Spleen (tissue), 11 donors: ENCODE measurements around the gene CA9. TPM values are rescaled to one million over a fixed set of nuclear protein-coding genes. Genes with fewer than 3 reads are reported as not detected.

Experiments used
- DNase-seq: peaks from one replicate; pipeline ENCODE4 v3.0.0-alpha.2; 2020
- H3K27ac ChIP-seq, 8 donors: fragments of 200-600 bp; sonication (generic) in 7 of 8; 1 replicate in 4 of 8; 2 replicates in 4 of 8; pipeline versions ENCODE4 v1.5.0 to v1.8.0; 2016 to 2021; ENCODE audit warnings: inconsistent platforms in 4 of 8, mild to moderate bottlenecking in 4 of 8, moderate library complexity in 1 of 8
- H3K27me3 ChIP-seq, 7 donors: fragments of 200-600 bp; sonication (generic) in 6 of 7; replicated peaks in 1 of 7; 1 replicate in 4 of 7; 2 replicates in 3 of 7; pipeline versions ENCODE4 v1.5.0 to v1.8.0; 2016 to 2021; ENCODE audit warnings: inconsistent platforms in 3 of 7, mild to moderate bottlenecking in 1 of 7
- H3K36me3 ChIP-seq, 6 donors: fragments of 200-600 bp; sonication (generic) in 5 of 6; 1 replicate in 4 of 6; 2 replicates in 2 of 6; pipeline versions ENCODE4 v1.5.0 to v1.8.0; 2016 to 2021; ENCODE audit warnings: inconsistent platforms in 2 of 6
- H3K4me1 ChIP-seq, 6 donors: fragments of 200-600 bp; sonication (generic) in 5 of 6; 1 replicate in 3 of 6; 2 replicates in 3 of 6; pipeline versions ENCODE4 v1.5.0 to v1.8.0; 2016 to 2021; ENCODE audit warnings: inconsistent platforms in 3 of 6
- H3K4me3 ChIP-seq, 8 donors: fragments of 200-600 bp; sonication (generic) in 7 of 8; 1 replicate in 4 of 8; 2 replicates in 4 of 8; pipeline versions ENCODE4 v1.5.0 to v1.8.0; 2016 to 2021; ENCODE audit warnings: inconsistent platforms in 4 of 8, mild to moderate bottlenecking in 4 of 8, moderate library complexity in 2 of 8
- H3K9me3 ChIP-seq, 8 donors: fragments of 200-600 bp; sonication (generic) in 7 of 8; 1 replicate in 4 of 8; 2 replicates in 4 of 8; pipeline versions ENCODE4 v1.5.0 to v1.8.0; 2016 to 2021; ENCODE audit warnings: inconsistent platforms in 4 of 8
- CTCF ChIP-seq, 11 experiments: fragments of 200-600 bp in 7 of 11; fragments of 450-650 bp in 4 of 11; sonication (generic) in 4 of 11; IDR thresholded peaks in 8 of 11; conservative IDR thresholded peaks in 3 of 11; 1 replicate in 7 of 11; 2 replicates in 4 of 11; pipeline versions ENCODE4 v1.4.0 to v1.8.0; 2016 to 2021; ENCODE audit warnings: antibody characterized with exemption in 11 of 11, inconsistent platforms in 4 of 11, mild to moderate bottlenecking in 1 of 11
- POLR2A ChIP-seq, 3 donors: fragments of 450-650 bp; IDR thresholded peaks; one replicate each; pipeline ENCODE4 v1.5.1; 2017; ENCODE audit warnings: antibody characterized with exemption in 3 of 3, mild to moderate bottlenecking in 1 of 3
- POLR2AphosphoS5 ChIP-seq, 3 donors: sonication (generic); formaldehyde crosslinking; IDR thresholded peaks; one replicate each; pipeline ENCODE4 v1.5.1; 2017; ENCODE audit warnings: antibody characterized with exemption in 3 of 3
- WGBS, 5 donors: extraction: QIAGEN DNeasy Blood & Tissue Kit in 3 of 5; methylation state at CpG; one replicate each; pipeline versions ENCODE4 v1.1.5 to v1.1.7; 2013 to 2018; 5-methylcytosine and 5-hydroxymethylcytosine counted together
- intact Hi-C: fragments of 100-400 bp; cut with DNase I; formaldehyde crosslinking; loops from one replicate; pipeline ENCODE4 v1.15.0; 2023; ENCODE audit warnings: low total_unique reads
- polyA plus RNA-seq, 3 donors: library from polyadenylated mRNA; stranded (reverse); fragments of 200-250 nt; gene quantifications; one replicate each; pipeline ENCODE4 v1.2.1, GENCODE V29; 2013
- total RNA-seq, 7 donors: library from RNA; depleted of rRNA in 3 of 7; stranded (reverse); fragments of >200 nt in 3 of 7; fragmentation: NEBNext Ultra II Directional in 4 of 7; extraction: Animal tissue kit (Norgen Biotek cat#: 25700) in 4 of 7; gene quantifications; one replicate each; pipeline versions ENCODE4 v1.1.0 to v1.2.1, GENCODE V29; 2016 to 2021
- donor health status: healthy with polysubstance abuse.
- donor health status: DM: no; HTN: no; CAD: no; lungs with moderate emphysema.
- donor health status: DM: no; HTN: no; CAD: no.
- donor health status: Bipolar disorder and iron deficiency.
- donor health status: healthy.
- donor health status: DM: no; HTN: no; CAD: no.
- donor health status: DM: yes; HTN: yes; CAD: no.

Gene CA9
- total and polyA plus RNA-seq, 10 donors = 0.26 to 0.30 TPM; not detected in 8

- DNase-seq = peak; percentile 87
- Histone ChIP-seq H3K9me3 (no peaks in the 10 kb centered on the region), H3K27me3 (no peaks in the 10 kb centered on the region), H3K36me3 (peaks cover 0 to 64% (median 45%) of the 10 kb centered on the region in 6 donors), H3K4me3 (peak overlapping the region in 4 of 8 donors; percentile 70 to 90 (median 77)), H3K4me1 (peaks cover 51 to 71% (median 63%) of the 10 kb centered on the region in 6 donors), H3K27ac (peak overlapping the region; percentile 49 to 100 (median 98))
- TF ChIP-seq CTCF (IDR thresholded peaks at IDR 0.05 in 8 of 11, conservative IDR thresholded peaks at IDR 0.05 in 3 of 11) (peak in 2 of 11 experiments; percentile 13 to 17), POLR2AphosphoS5 (IDR thresholded peaks at IDR 0.05) (peak; percentile 12 to 49 (median 40)), POLR2A (IDR thresholded peaks at IDR 0.05) (no peak)
- intact Hi-C loops = no loop called here
- 9 to 28% (median 14%) methylated on average over 3 of the region's 3 CpGs for WGBS, 5 donors
These were observed 53.2 kb downstream of the CA9 start for GRCh38 chr9:35726931-35727330.

GRCh38 chr9:35727676-35728040 is 53.9 kb downstream of the CA9 start:
- peaks cover 51 to 72% (median 64%) of the 10 kb centered on the region in 6 donors for H3K4me1 ChIP-seq
- H3K36me3 ChIP-seq = peaks cover 0 to 56% (median 38%) of the 10 kb centered on the region in 6 donors
- 9 to 20% (median 16%) methylated on average over 5 of the region's 5 CpGs for WGBS, 5 donors
- H3K27ac ChIP-seq = peak overlapping the region; percentile 49 to 100 (median 98)
- intact Hi-C loops = no loop called here
- DNase-seq = no peak
- TF ChIP-seq POLR2A (IDR thresholded peaks at IDR 0.05) = no peak
- no peak for TF ChIP-seq CTCF (IDR thresholded peaks at IDR 0.05 in 8 of 11, conservative IDR thresholded peaks at IDR 0.05 in 3 of 11)
- TF ChIP-seq POLR2AphosphoS5 (IDR thresholded peaks at IDR 0.05) = no peak
- no peaks in the 10 kb centered on the region for H3K9me3 ChIP-seq
- H3K27me3 ChIP-seq = no peaks in the 10 kb centered on the region
- H3K4me3 ChIP-seq = peak overlapping the region in 7 of 8 donors; percentile 5 to 90 (median 70)

GRCh38 chr9:35728041-35728971 is 54.6 kb downstream of the CA9 start:
- peaks cover 0 to 50% (median 31%) of the 10 kb centered on the region in 6 donors for H3K36me3 ChIP-seq
- H3K4me1 ChIP-seq = peaks cover 54 to 78% (median 70%) of the 10 kb centered on the region in 6 donors
- H3K27me3 ChIP-seq = no peaks in the 10 kb centered on the region
- TF ChIP-seq POLR2A (IDR thresholded peaks at IDR 0.05) (peak in 1 of 3 donors; percentile 41), POLR2AphosphoS5 (IDR thresholded peaks at IDR 0.05) (peak in 2 of 3 donors; percentile 76 to 81), CTCF (IDR thresholded peaks at IDR 0.05 in 8 of 11, conservative IDR thresholded peaks at IDR 0.05 in 3 of 11) (no peak)
- H3K27ac ChIP-seq = peak overlapping the region; percentile 49 to 100 (median 98)
- peak overlapping the region; percentile 5 to 90 (median 68) for H3K4me3 ChIP-seq
- WGBS, 5 donors = 2 to 5% (median 3%) methylated on average over 10 of the region's 10 CpGs
- intact Hi-C loops = no loop called here
- H3K9me3 ChIP-seq = no peaks in the 10 kb centered on the region
- DNase-seq = peak; percentile 91

GRCh38 chr9:35729101-35729500 is 55.4 kb downstream of the CA9 start:
- peaks cover 0 to 44% (median 23%) of the 10 kb centered on the region in 6 donors for H3K36me3 ChIP-seq
- no peaks in the 10 kb centered on the region for H3K9me3 ChIP-seq
- intact Hi-C loops = no loop called here
- H3K27ac ChIP-seq = peak overlapping the region; percentile 28 to 100 (median 98)
- TF ChIP-seq CTCF (IDR thresholded peaks at IDR 0.05 in 8 of 11, conservative IDR thresholded peaks at IDR 0.05 in 3 of 11) = no peak
- TF ChIP-seq POLR2A (IDR thresholded peaks at IDR 0.05) = no peak
- no peak for TF ChIP-seq POLR2AphosphoS5 (IDR thresholded peaks at IDR 0.05)
- H3K4me3 ChIP-seq = peak overlapping the region in 7 of 8 donors; percentile 23 to 90 (median 71)
- H3K4me1 ChIP-seq = peaks cover 58 to 86% (median 76%) of the 10 kb centered on the region in 6 donors
- no peaks in the 10 kb centered on the region for H3K27me3 ChIP-seq
- WGBS, 5 donors = 31 to 53% (median 48%) methylated on average over 3 of the region's 3 CpGs
- DNase-seq = no peak
